ENCODE data around the gene TMEM182. TPM values are rescaled to one million over a fixed set of nuclear protein-coding genes. Genes with fewer than 3 reads are reported as not detected.

The TMEM182 gene
- polyA plus RNA-seq, 1 donor (not counting 4 experiments of a cell fraction or from before 2014, with no cell fraction given), result 3.5 TPM

- H3K4me3 ChIP-seq (ENCODE audit: control insufficient read depth in 2 of 3, extremely low read depth in 1 of 3, insufficient read depth in 2 of 3, low read depth in 1 of 3, low read length in 3 of 3), result no peak overlapping the region
- no peaks in the 10 kb centered on the region for H3K79me2 ChIP-seq (ENCODE audit: control insufficient read depth, insufficient read depth, low read length)
- TF ChIP-seq, protein P1, sequence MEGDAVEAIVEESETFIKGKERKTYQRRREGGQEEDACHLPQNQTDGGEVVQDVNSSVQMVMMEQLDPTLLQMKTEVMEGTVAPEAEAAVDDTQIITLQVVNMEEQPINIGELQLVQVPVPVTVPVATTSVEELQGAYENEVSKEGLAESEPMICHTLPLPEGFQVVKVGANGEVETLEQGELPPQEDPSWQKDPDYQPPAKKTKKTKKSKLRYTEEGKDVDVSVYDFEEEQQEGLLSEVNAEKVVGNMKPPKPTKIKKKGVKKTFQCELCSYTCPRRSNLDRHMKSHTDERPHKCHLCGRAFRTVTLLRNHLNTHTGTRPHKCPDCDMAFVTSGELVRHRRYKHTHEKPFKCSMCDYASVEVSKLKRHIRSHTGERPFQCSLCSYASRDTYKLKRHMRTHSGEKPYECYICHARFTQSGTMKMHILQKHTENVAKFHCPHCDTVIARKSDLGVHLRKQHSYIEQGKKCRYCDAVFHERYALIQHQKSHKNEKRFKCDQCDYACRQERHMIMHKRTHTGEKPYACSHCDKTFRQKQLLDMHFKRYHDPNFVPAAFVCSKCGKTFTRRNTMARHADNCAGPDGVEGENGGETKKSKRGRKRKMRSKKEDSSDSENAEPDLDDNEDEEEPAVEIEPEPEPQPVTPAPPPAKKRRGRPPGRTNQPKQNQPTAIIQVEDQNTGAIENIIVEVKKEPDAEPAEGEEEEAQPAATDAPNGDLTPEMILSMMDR (optimal IDR thresholded peaks at IDR 0.05 in 1 of 3, IDR thresholded peaks at IDR 0.05 in 1 of 3, conservative IDR thresholded peaks at IDR 0.05 in 1 of 3; ENCODE audit: extremely low read depth in 1 of 3, insufficient read depth in 2 of 3, low read length in 3 of 3), result no peak
- TF ChIP-seq EZH2 (IDR thresholded peaks at IDR 0.05; ENCODE audit: low read length), result no peak
- H3K36me3 ChIP-seq (ENCODE audit: control insufficient read depth in 2 of 2, extremely low read depth in 1 of 2, insufficient read depth in 2 of 2, low read length in 2 of 2), result no peaks in the 10 kb centered on the region
- no peak overlapping the region for H3K27ac ChIP-seq (ENCODE audit: control insufficient read depth, insufficient read depth, low read length)
- no peak for FAIRE-seq
- no peak for DNase-seq (ENCODE audit: low read depth, low spot score)
- no peak overlapping the region for H2AFZ ChIP-seq (ENCODE audit: control insufficient read depth, low read length)
- no peaks in the 10 kb centered on the region for H3K9me3 ChIP-seq (ENCODE audit: control insufficient read depth, low read depth, low read length)
- dilution Hi-C loops (cut with MboI; ENCODE audit: extremely low pct_ligation_motif_present, low sequenced_read_pairs), result no loop called here
- no peak overlapping the region for H3K4me2 ChIP-seq (ENCODE audit: control insufficient read depth, extremely low read depth, insufficient read depth, low read depth, low read length)
- no peaks in the 10 kb centered on the region for H3K27me3 ChIP-seq (ENCODE audit: control insufficient read depth, extremely low read depth, insufficient read depth, low read length)
- no peaks in the 10 kb centered on the region for H3K4me1 ChIP-seq (ENCODE audit: control insufficient read depth, extremely low read depth, insufficient read depth, low read length)
- H3K9ac ChIP-seq (ENCODE audit: control insufficient read depth, extremely low read depth, insufficient read depth, low read length), result no peak overlapping the region
- H3K9me1 ChIP-seq (ENCODE audit: control insufficient read depth, extremely low read depth, insufficient read depth, low read length), result no peaks in the 10 kb centered on the region
- no peaks in the 10 kb centered on the region for H4K20me1 ChIP-seq (ENCODE audit: control insufficient read depth, extremely low read depth, insufficient read depth, low read length)
Measured at GRCh38 chr2:102743259-102743658, 18.6 kb upstream of the TMEM182 start.

DNA sequence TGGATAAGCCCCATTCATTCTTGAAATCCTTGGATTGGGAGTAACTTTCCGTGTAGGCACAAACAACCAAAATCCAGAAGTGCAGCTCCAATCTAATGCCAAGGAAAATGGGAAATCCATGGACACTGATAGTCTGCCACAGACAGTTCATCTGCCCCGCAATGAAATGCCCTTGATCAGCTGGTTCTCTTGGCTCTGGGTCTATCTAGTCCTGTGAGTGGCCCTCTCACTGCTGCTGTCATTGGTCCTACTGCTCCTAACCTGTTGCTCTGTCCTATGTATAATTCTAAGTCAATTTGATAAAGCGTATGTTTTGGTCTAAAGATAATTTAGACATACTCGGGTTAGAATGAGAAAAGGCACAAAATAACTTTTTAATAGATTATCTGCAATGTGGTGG lies 13.7 kb upstream of the TMEM182 start:
- H3K27ac ChIP-seq (ENCODE audit: control insufficient read depth, insufficient read depth, low read length), result no peak overlapping the region
- no peaks in the 10 kb centered on the region for H3K9me1 ChIP-seq (ENCODE audit: control insufficient read depth, extremely low read depth, insufficient read depth, low read length)
- dilution Hi-C loops (cut with MboI; ENCODE audit: extremely low pct_ligation_motif_present, low sequenced_read_pairs), result no loop called here
- H3K4me2 ChIP-seq (ENCODE audit: control insufficient read depth, extremely low read depth, insufficient read depth, low read depth, low read length), result no peak overlapping the region
- H4K20me1 ChIP-seq (ENCODE audit: control insufficient read depth, extremely low read depth, insufficient read depth, low read length), result no peaks in the 10 kb centered on the region
- DNase-seq (ENCODE audit: low read depth, low spot score) (no peak), FAIRE-seq (no peak)
- no peaks in the 10 kb centered on the region for H3K27me3 ChIP-seq (ENCODE audit: control insufficient read depth, extremely low read depth, insufficient read depth, low read length)
- TF ChIP-seq EZH2 (IDR thresholded peaks at IDR 0.05; ENCODE audit: low read length), result no peak
- TF ChIP-seq, protein P1 (optimal IDR thresholded peaks at IDR 0.05 in 1 of 3, IDR thresholded peaks at IDR 0.05 in 1 of 3, conservative IDR thresholded peaks at IDR 0.05 in 1 of 3; ENCODE audit: extremely low read depth in 1 of 3, insufficient read depth in 2 of 3, low read length in 3 of 3), result no peak
- no peaks in the 10 kb centered on the region for H3K79me2 ChIP-seq (ENCODE audit: control insufficient read depth, insufficient read depth, low read length)
- no peak overlapping the region for H2AFZ ChIP-seq (ENCODE audit: control insufficient read depth, low read length)
- no peak overlapping the region for H3K9ac ChIP-seq (ENCODE audit: control insufficient read depth, extremely low read depth, insufficient read depth, low read length)
- H3K9me3 ChIP-seq (ENCODE audit: control insufficient read depth, low read depth, low read length), result no peaks in the 10 kb centered on the region
- H3K4me3 ChIP-seq (ENCODE audit: control insufficient read depth in 2 of 3, extremely low read depth in 1 of 3, insufficient read depth in 2 of 3, low read depth in 1 of 3, low read length in 3 of 3), result no peak overlapping the region
- no peaks in the 10 kb centered on the region for H3K36me3 ChIP-seq (ENCODE audit: control insufficient read depth in 2 of 2, extremely low read depth in 1 of 2, insufficient read depth in 2 of 2, low read length in 2 of 2)
- no peaks in the 10 kb centered on the region for H3K4me1 ChIP-seq (ENCODE audit: control insufficient read depth, extremely low read depth, insufficient read depth, low read length)

Measured in keratinocyte (primary cell).